Progenitor cell of endocrine pancreas (in vitro differentiated cells): ENCODE measurements around the gene OSBPL9. TPM values are rescaled to one million over a fixed set of nuclear protein-coding genes. Genes with fewer than 3 reads are reported as not detected.

ENCODE experiments used
- DNase-seq: peaks from one replicate; pipeline ENCODE4 v3.0.0; 2021; ENCODE audit warnings: low spot score; ENCODE audit not compliant: unreplicated experiment
- H3K27ac Mint-ChIP-seq: 2 replicates; pipeline ENCODE4 v1.8.0; 2021; ENCODE audit warnings: mild to moderate bottlenecking, moderate library complexity, mixed read lengths
- H3K27me3 Mint-ChIP-seq: 2 replicates; pipeline ENCODE4 v1.8.0; 2021; ENCODE audit warnings: mixed read lengths
- H3K36me3 Mint-ChIP-seq: 2 replicates; pipeline ENCODE4 v1.8.0; 2022; ENCODE audit warnings: mixed read lengths; ENCODE audit not compliant: insufficient read depth
- H3K4me1 Mint-ChIP-seq: 2 replicates; pipeline ENCODE4 v1.8.0; 2021; ENCODE audit warnings: low read depth, mixed read lengths
- H3K4me3 Mint-ChIP-seq: 2 replicates; pipeline ENCODE4 v1.8.0; 2021; ENCODE audit warnings: low read depth, mild to moderate bottlenecking, moderate library complexity, mixed read lengths
- H3K9me3 Mint-ChIP-seq: 2 replicates; pipeline ENCODE4 v1.8.0; 2021; ENCODE audit warnings: low read depth, mixed read lengths
- total RNA-seq: library from RNA; stranded (reverse); gene quantifications from 2 replicates; pipeline ENCODE4 v1.2.1, GENCODE V29; 2021
- TF ChIP-seq, protein P1 (sequence below): fragments of 200-600 bp; sonication (generic); IDR thresholded peaks from one replicate; pipeline ENCODE4 v1.5.0; 2021; ENCODE audit warnings: antibody characterized with exemption, mild to moderate bottlenecking; ENCODE audit not compliant: unreplicated experiment

Gene OSBPL9
- total RNA-seq, 1 donor from 2014 or later = 138 TPM

DNA sequence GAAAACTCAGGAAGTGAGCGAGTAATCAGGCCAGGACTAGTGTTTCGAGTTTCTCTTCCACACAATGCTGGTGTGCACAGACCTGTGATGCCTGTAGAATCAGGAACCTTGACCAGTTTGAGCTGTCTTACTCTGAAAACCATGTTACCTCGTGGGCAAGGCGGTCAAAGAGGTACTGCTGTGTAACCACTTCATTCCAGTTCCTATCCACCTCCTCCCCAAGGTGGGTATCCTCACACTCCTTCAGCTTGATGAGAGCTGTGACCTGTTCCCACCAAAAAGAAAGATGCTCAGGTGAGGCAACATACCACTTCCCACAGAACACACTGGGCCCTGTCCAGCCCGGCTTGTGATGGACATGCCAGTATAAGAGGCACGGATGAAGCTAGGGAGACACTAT lies 173.5 kb downstream of the OSBPL9 start:
- TF ChIP-seq, protein P1, sequence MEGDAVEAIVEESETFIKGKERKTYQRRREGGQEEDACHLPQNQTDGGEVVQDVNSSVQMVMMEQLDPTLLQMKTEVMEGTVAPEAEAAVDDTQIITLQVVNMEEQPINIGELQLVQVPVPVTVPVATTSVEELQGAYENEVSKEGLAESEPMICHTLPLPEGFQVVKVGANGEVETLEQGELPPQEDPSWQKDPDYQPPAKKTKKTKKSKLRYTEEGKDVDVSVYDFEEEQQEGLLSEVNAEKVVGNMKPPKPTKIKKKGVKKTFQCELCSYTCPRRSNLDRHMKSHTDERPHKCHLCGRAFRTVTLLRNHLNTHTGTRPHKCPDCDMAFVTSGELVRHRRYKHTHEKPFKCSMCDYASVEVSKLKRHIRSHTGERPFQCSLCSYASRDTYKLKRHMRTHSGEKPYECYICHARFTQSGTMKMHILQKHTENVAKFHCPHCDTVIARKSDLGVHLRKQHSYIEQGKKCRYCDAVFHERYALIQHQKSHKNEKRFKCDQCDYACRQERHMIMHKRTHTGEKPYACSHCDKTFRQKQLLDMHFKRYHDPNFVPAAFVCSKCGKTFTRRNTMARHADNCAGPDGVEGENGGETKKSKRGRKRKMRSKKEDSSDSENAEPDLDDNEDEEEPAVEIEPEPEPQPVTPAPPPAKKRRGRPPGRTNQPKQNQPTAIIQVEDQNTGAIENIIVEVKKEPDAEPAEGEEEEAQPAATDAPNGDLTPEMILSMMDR = no peak
- H3K27ac Mint-ChIP-seq = peak overlapping the region; percentile 23
- H3K27me3 Mint-ChIP-seq = no peaks in the 10 kb centered on the region
- H3K9me3 Mint-ChIP-seq = no peaks in the 10 kb centered on the region
- no peak for DNase-seq
- peaks cover 40% of the 10 kb centered on the region for H3K4me1 Mint-ChIP-seq
- H3K36me3 Mint-ChIP-seq = peaks cover 72% of the 10 kb centered on the region
- H3K4me3 Mint-ChIP-seq = no peak overlapping the region

DNA sequence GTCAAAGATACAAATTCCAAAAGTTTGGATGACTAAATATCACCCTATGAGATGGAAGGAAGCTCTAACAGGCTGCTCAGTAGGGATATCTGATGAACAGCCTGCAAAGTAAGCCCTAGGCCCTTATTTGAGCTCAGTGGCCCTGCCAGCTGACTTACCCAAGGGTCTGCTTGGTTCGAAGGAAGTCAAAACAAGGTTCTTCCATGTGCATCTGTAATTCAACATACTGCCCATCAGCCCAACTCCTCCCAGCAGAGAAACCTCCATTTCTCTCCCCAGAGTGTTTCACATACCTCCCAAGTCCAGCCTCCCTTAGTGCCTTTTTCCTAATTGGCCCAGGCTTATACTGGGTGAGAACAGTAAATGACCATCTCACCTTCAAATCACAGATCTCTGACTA lies 175.0 kb downstream of the OSBPL9 start:
- TF ChIP-seq, protein P1 = no peak
- Mint-ChIP-seq H3K9me3 (no peaks in the 10 kb centered on the region), H3K4me1 (peaks cover 43% of the 10 kb centered on the region), H3K36me3 (peaks cover 63% of the 10 kb centered on the region), H3K27ac (peak overlapping the region; percentile 63), H3K4me3 (no peak overlapping the region), H3K27me3 (no peaks in the 10 kb centered on the region)
- DNase-seq = no peak

DNA sequence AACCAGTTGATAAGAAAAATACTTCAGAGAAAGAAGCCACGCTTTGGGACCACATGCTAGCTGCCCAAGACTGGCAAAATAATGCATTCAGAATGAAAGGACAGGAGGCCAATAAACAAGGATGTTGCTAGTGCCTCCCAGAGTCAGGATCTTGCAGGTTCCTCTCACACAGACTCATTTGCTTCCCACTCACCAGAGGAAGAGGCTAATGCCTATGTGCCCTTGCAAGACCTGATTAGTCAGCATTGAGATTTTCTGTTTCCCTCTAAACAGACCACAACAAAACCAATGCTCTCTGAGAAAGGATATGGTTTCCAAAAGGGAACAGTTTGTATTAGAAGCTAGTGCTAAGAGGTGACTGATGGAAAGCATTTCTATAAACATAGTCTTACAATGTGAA lies 176.0 kb downstream of the OSBPL9 start:
- no peak overlapping the region for H3K4me3 Mint-ChIP-seq
- peak overlapping the region; percentile 26 for H3K27ac Mint-ChIP-seq
- H3K27me3 Mint-ChIP-seq = no peaks in the 10 kb centered on the region
- TF ChIP-seq, protein P1 = no peak
- H3K36me3 Mint-ChIP-seq = peaks cover 67% of the 10 kb centered on the region
- peaks cover 3% of the 10 kb centered on the region for H3K9me3 Mint-ChIP-seq
- H3K4me1 Mint-ChIP-seq = peaks cover 45% of the 10 kb centered on the region
- DNase-seq = no peak

- DNase-seq = no peak
- no peak overlapping the region for H3K4me3 Mint-ChIP-seq
- TF ChIP-seq, protein P1 = no peak
- peaks cover 63% of the 10 kb centered on the region for H3K36me3 Mint-ChIP-seq
- no peaks in the 10 kb centered on the region for H3K27me3 Mint-ChIP-seq
- peaks cover 3% of the 10 kb centered on the region for H3K9me3 Mint-ChIP-seq
- peaks cover 45% of the 10 kb centered on the region for H3K4me1 Mint-ChIP-seq
- peak overlapping the region; percentile 89 for H3K27ac Mint-ChIP-seq
These were observed 177.4 kb downstream of the OSBPL9 start for GRCh38 chr1:51794260-51794659.

DNA sequence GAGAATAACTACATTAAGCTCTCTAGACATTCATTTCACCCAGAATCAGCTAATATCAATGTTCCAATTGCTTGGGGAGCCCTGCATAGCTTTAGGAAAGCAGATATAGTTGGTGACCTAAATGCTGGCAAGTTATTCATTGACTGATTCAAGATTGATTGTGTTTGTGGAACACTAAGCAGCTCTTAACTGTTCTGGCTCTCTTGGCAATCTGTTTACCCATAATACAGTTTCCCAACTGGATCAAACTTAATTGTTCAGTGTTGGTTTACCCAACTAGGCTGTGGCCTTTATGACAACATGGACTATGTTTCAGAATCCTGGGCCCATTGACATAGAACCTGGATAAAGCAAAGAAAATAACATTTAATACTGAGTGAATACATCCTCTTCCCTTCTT lies 178.0 kb downstream of the OSBPL9 start:
- Mint-ChIP-seq H3K27ac (peak overlapping the region; percentile 89), H3K4me1 (peaks cover 45% of the 10 kb centered on the region), H3K9me3 (peaks cover 3% of the 10 kb centered on the region), H3K36me3 (peaks cover 57% of the 10 kb centered on the region), H3K27me3 (no peaks in the 10 kb centered on the region), H3K4me3 (peak overlapping the region; percentile 15)
- no peak for DNase-seq
- TF ChIP-seq, protein P1 = no peak
